HG03097 (cell line): ENCODE measurements around the gene ZBTB48.
"Not testable (repeated sequence)": the region's sequence is repeated elsewhere in the genome, so short reads cannot be mapped to it uniquely, and the experiment has no call there.

Experiments used
- ATAC-seq: cut with Tn5 transposase; IDR thresholded peaks from one replicate; pipeline ENCODE4 v1.9.1; 2021; ENCODE audit not compliant: unreplicated experiment, low FRiP score

ZBTB48 gene

DNA sequence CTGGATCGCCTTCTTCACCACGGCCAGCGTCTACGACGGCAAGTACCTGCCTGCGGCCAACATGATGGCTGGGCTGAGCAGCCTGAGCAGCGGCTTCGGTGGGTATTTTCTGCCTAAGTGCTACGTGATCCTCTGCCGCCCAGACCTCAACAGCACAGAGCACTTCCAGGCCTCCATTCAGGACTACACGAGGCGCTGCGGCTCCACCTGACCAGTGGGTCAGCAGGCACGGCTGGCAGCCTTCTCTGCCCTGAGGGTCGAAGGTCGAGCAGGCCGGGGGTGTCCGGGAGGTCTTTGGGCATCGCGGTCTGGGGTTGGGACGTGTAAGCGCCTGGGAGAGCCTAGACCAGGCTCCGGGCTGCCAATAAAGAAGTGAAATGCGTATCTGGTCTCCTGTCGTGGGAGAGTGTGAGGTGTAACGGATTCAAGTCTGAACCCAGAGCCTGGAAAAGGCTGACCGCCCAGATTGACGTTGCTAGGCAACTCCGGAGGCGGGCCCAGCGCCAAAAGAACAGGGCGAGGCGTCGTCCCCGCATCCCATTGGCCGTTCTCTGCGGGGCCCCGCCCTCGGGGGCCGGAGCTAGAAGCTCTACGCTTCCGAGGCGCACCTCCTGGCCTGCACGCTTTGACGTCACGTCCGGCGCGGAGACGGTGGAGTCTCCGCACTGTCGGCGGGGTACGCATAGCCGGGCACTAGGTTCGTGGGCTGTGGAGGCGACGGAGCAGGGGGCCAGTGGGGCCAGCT, at the start of gene ZBTB48:
ZBTB48 (plus strand) TSS at position 621 of the 745 bp plus-strand sequence. CDS start 616 bp downstream, outside the sequence.
- peak; percentile 95 for ATAC-seq

DNA sequence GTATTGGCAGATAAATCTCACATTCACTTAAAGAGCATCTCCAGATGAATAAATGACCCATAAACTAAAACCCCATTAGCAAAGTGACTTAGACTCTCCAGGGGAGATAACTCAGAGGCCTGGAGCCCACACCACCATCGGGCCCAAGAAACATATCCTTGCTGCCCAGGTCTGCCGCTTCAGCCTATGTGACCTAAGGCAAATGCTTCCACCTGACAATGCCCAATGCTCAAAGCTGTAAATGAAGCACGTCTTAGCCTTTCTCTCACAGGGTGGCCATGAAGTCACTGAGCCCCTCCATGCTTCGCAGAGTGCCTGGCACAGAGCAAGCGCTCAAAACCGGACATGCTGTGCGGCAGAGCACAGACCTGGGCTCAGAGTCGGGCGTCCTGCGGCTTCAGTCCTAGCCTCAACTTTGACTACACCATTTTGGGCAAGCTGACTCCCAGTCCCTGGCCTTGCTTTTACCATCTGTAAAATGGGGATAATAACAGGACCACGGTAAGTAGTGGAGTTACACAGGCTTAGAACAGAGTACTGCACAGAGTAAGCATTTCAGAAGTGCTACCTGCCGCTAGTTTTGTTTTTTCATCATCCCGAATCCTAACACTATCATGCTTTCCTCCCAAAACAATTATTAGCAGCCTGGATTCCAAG, 49.2 kb upstream of the ZBTB48 start:
- ATAC-seq, result no peak

DNA sequence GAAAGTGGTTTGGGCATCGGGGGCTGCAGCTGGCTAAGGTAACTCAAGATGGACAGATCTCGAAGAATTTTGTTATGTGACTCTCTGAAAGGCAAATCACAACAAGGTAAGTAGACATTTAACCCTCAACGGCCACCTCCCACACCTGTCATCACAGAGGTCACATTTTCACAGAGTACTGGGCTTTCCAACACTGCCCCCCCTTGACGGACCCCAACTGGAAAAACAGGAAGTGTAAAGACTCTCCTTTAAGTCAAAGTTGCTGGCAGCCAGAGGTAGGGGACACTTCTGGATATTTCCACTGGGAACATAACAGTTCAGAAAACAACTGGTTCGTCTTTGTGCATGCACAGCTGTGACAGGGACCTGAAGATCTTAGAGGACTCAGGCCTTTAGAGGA, 47.8 kb upstream of the ZBTB48 start:
- no peak for ATAC-seq

DNA sequence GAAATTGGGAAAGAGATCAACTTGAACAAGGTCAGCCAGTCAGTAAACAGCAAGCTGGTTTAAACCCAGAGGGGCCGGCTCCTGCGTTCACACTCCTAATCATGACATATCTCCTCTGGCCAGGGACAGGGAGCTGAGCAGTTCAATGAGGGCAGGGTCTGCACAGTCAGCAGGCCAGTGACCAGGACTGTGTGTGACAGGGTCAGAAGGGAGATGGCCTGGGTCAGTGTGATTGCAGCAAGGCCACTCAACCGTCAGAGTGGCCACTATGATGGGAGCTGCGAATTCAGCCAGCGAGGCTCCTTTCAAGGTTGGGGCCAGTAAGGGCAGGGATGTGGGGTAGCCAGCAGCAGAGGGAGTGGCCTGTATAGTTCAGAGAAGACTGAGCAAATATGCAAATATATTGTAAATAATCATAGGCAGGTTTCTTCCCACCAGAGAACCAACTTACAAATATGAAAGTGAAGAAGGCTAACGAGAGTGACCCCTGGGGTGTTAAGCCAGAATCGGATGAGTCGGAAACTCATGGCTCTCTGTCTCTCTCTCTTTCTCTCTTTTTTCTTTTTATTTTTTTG, 45.5 kb upstream of the ZBTB48 start:
- no peak for ATAC-seq

DNA sequence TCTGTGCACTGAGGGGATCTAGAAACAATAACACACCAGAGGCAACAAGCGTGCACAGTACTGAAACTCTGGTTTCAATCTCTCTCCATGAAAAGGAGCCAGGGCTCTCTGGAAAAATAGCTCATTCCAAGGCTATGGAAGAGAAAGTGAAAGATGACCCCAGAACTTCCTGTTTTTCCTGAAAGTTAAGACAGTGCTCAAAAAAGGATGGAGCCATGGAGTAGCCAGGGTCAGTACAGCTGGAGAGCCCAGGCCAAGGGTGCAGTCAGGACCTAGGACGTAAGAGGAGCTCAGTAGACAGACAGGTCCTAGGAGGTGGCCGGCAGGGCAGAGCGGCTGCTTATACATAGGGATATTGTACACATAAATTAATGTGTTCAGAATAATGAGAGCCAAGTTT, 44.6 kb upstream of the ZBTB48 start:
- no peak for ATAC-seq

DNA sequence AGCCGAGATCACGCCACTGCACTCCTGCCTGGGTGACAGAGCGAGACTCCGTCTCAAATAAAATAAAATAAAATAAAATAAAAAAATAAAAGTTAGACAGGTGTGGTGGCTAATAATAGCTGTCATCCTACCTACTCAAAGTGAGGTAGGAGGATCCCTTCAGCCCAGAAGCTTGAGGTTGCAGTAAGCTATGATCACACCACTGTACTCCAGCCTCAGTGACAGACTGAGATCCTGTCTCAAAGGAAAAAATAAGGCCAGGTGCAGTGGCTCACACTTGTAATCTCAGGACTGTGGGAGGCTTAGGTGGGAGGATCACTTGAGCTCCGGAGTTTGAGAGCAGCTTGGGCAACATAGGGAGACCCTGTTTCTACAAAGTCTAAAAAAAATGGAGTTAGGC, 43.5 kb upstream of the ZBTB48 start:
- ATAC-seq, result no peak

DNA sequence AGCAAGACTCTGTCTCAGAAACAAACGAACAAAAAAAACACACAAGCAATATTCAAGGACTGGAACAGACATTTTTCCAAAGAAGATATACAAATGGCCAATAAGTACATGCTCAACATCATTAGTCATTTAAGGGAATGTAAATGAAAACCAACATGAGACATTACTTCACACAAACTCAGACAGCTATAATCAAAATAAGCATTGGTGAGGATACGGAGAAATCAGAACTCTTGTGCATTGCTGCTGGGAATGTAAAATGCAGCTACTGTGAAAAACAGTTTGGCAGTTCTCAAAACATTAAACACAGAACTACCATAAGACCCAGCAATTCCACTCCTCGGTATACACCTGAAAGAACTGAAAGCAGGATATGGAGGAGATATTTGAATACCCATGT, 40.8 kb upstream of the ZBTB48 start:
- ATAC-seq, result no peak

DNA sequence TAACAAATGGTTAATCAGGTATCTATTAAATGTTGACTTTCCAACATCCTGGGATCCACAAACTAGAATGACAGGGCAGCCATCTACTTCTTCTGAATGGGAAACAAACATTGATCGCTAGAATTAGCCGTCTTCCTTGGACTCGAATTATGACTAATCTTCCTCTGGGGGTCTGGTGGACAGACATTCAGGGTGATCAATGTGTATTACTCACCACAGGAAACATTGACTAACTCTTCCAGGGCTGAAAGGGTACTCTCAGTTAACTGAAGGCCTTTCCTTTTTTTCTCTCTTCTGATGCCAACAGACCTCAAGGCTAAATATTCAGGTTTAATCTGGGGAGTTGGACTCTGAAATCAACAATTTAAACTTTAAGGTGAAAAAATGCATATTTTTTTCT, 35.0 kb upstream of the ZBTB48 start:
- ATAC-seq, result no peak

DNA sequence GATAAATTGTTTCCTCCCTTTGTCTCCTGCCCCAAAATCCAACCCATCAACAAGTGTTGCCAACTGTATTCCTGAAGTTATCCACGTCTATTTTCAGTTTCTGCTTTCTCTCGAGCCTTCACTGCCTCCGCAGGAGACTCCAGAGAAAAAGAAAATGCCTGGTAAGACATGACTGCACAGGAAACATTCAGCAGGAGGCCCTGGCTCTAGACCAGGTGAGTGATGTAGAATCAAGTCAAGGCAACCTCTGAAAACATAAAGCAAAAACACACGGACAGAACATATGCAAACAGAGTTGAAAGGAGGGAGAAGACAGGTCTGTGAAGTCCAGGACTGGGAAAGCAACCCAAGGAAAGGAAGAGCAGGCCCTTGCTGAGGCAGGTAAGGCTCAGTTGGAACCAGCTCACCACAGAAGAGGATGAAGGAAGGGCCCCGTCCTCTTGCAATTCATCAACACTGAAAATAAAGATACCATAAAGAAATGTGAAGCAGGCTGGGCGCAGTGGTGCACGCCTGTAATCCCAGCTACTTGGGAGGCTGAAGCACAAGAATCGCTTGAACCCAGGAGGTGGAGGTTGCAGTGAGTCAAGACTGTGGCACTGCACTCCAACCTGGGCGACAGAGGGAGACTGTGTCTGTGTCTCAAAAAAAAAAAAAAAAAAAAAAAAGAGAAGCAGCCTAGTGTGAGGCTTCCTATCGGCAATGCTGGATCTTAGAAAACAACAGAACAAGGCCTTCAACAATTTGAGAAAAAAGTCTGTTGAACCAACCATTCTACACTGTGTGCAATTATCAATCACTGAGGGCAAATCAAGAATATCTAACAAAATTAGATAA, 34.3 kb upstream of the ZBTB48 start:
- ATAC-seq, result no peak

DNA sequence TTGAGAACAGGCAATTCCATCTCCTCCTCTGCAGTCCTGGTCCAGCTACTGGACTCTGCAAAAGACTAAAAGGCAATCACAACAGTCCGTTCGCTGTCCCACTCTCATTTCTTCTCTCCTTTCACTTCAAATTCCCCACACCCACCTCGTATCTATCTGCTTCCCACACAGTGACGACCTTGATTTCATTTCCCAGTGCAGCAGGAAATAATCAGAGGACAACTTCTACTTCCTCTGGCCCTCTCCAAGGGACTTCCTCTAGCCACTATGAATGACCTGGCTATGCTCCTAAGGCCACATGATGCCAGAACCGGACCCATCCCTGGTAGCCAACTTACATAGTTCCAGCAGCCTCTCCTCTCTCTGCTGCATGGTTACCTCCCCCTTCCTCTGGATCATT, 33.5 kb upstream of the ZBTB48 start:
- no peak for ATAC-seq

DNA sequence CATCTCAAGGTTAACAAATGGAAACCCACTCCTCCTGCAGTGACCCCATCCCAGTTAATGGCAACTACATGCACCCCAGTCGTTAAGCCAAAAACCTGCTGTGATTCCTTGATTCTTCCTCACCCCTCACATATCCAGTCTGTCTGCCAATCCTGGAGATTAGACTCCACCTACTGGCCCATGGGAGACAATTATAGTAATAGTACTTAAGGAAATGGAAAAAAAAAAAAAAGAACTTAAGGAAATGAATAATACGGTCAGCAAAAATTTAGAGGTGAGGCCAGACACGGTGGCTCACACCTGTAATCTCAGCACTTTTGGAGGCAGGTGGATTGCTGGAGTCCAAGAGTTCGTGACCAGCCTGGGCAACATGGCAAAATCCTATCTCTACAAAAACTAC, 32.5 kb upstream of the ZBTB48 start:
- no peak for ATAC-seq

DNA sequence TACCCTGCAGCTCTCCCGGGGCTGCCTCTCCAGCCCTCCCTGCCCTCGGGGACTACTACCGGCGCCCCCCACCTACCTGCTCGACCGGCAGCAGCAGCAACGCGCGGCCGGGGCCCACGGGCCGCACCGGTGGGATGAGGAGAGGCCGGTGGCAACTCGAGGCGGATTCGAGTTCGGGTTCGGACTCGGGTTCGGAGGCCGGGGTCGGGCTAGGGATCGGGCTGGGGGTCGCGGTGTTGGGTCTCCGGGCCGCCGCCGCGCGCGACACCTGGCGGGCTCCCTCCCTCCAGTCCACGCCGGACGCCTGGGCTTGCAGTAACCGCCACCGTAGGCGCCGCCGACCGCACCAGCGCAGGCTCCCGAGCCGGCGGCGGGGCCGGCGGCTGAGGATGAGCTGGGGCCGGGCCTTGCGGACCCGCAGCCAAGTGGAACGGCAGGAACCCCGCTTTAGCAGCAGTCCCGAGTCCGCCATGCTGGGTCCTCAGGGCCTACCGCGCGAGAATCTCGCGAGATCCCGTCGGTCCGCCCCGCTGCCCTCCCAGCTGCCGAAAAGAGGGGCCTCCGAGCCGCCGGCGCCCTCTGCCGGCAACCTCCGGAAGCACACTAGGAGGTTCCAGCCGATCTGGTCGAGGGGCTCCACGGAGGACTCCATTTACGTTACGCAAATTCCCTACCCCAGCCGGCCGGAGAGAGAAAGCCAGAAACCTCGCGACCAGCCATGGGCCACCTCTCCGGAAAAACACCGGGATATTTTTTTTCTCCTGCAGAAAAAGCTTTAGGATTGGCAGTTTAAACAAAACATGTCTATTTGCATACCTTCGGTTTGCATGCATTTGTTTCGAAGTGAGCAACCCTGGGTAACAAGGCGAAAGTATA, 25.5 kb upstream of the ZBTB48 start, which contains the start of gene NOL9:
NOL9 (minus strand) TSS at position 483 of the 876 bp plus-strand sequence; CDS start at position 472, 11 bp downstream.
- ATAC-seq, result peak; percentile 95

DNA sequence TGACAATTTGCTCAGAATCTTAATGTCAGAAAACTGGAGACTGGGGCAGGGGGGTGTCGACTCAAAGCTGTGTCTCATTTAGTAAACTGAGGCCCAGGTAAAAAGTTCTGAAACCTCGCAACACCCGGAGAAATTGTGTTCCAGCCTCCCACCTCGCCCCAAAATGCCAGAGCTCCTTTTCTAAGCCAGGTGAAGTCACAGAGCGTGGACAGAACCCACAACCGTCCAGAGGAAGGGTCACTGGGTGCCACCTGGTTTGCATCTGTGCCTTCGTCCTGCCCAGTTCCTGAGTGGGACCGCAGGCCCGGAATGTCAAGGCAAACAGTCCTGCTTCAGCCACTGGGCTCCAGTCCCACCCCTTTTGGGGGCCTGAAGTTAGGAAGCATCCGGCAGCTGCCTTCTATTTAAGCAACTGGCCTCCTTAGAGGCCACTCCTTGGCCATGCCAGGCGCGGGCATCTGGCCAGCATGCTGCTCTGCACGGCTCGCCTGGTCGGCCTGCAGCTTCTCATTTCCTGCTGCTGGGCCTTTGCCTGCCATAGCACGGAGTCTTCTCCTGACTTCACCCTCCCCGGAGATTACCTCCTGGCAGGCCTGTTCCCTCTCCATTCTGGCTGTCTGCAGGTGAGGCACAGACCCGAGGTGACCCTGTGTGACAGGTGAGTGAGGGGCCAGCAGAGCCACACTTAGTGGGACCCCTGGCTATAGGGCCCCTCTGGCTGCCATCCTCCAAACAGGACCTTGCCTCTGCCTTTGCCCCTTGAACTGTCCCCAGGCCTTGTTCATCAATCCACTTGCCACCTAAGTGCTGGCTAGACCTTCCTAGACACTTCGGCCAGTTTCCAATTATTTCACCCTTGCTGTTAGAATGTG, 24.7 kb upstream of the ZBTB48 start, which contains the start of gene TAS1R1:
TAS1R1 (plus strand) TSS at position 401 of the 872 bp plus-strand sequence; CDS start at position 468, 67 bp downstream.
- ATAC-seq, result no peak

DNA sequence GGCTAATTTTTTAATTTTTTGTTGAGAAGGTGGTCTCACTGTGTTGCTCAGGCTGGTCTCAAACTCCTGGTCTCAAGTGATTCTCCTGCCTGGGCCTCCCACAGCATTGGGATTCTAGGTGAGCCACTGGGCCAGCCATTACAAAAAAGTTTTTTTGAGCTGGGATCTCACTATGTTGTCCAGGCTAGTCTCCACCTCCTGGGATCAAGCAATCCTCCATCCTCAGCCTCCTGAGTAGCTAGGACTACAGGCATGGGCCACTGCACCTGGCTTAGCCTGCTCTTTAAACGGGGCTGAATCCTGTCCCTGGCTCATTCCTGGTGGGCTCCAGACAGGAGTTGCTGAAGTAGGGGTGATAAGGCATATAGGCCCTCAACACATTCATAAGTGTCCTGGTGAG, 22.2 kb upstream of the ZBTB48 start:
- no peak for ATAC-seq

DNA sequence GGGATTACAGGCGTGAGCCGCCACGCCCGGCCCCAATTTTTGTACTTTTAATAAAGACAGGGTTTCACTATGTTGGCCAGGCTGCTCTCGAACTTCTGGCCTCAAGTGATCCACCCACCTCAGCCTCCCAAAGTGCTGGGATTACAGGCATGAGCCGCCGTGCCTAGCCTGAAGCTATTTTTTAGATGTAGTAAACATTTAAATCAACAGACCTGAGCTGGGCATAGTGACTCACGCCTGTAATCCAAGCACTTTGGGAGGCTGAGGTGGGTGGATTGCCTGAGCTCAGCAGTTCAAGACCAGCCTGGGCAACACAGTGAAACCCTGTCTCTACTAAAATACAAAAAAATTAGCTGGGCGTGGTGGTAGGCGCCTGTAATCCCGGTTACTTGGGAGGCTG, 20.6 kb upstream of the ZBTB48 start:
- ATAC-seq, result not testable (repeated sequence)

DNA sequence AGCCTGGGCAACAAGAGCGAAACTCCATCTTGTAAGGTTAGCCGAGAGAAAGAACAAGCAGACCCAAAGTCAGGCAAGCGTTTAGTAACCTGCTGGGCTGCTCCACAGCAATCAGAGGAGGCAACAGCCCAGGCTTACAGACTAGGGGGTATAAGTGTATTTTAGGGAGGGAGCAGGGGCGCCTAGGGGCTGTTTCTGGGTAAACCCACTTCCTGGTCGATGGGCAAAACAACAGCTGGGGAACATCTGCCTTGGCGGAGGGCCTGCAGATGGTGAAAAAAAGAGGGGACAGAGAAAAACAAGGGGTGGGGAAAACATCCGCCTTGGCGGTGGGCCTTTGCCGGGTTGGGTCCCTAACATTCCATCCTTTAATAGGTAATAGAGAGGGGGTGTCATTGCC, 19.5 kb upstream of the ZBTB48 start:
- ATAC-seq, result no peak

DNA sequence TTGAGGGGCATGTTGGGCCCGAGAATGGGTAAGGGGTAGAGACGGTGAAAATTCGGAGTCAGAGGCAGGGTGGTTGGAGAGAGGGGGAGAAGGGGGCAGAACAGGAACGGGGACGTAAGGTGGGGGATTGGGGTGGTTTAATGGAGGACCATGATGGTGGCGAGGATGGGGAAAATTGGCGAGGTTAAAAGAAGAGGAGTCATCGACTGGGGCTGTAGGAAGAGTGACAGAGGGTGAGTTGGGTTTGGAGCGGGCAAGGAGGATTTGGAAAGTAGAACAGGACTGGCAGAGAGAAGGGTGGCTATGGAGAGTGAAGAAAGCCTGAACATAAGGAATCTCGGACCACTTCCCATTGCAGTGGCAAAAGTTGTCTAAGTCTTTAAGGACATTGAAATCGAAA, 10.8 kb upstream of the ZBTB48 start:
- ATAC-seq, result no peak

DNA sequence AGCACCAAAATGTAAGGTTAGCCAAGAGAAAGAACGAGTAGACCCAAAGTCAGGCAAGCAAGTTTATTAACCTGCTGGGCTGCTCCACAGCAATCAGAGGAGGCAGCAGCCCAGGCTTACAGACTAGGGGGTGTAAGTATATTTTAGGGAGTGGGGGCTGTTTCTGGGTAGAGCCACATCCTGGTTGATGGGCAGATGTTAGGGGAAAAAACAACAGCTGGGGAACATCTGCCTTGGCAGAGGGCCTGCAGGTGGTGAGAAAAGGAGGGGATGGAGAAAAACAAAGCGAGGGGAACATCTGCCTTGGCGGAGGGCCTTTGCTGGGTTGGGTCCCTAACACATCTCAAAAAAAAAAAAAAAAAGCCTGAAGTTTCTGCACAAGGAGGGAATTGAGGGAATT, 9.7 kb upstream of the ZBTB48 start:
- ATAC-seq, result no peak

DNA sequence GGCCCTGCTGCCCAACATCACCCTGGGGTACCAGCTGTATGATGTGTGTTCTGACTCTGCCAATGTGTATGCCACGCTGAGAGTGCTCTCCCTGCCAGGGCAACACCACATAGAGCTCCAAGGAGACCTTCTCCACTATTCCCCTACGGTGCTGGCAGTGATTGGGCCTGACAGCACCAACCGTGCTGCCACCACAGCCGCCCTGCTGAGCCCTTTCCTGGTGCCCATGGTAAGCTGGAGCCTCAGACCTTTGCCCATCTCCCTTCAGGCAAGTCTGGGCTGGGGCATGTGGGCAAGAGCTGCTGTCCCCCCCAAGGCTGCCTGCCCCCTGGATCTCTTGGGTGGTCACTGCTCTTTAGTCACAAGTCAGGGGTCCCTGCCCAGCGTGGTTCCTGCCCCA, 8.8 kb upstream of the ZBTB48 start:
- ATAC-seq, result no peak
